ENCODE measurements around the gene COL16A1.

Gene COL16A1

DNA sequence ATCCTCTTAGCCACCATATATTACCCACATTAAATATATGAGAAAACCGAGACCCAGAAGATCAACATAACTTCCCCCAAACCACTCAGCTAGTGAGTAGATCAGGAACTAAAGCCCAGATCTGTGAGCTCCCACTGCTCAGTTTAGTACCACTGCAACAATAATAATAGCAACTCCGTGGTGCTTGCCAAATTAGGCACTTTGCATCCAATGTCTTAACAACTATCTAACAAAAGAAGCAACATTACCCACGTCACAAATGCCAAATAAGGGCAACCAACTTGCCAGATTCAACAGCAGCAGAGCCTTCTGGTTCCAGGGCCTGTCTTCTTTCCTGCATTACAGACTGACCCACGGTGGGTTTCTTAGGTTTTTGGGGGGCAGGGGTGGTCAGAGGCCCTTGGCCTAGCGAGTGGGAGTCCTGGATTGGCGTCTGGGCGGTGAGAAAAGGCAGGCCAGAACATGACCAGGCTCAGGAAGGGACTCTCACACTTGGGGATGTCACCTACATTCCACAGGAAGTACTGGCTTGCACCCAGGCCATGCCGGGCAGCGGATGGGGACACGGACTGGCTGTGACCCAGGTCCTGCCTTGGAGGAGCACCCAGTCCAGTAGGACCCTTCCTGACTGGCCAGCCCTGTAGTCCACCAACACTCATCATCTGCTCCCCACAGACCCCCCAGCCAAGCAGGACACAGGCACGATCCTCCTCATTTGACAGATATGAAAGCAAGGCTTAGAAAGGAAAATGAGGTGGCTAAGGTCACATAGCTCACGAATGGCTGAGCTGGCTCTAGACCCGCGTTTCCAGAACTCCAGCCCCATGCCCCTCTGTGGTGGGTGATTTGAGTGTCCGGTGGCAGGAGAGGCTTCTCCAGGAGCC is 81.7 kb downstream of the COL16A1 start:
- peak; percentile 75 for DNase-seq (ENCODE audit: low spot score)
- TF ChIP-seq, protein P1, sequence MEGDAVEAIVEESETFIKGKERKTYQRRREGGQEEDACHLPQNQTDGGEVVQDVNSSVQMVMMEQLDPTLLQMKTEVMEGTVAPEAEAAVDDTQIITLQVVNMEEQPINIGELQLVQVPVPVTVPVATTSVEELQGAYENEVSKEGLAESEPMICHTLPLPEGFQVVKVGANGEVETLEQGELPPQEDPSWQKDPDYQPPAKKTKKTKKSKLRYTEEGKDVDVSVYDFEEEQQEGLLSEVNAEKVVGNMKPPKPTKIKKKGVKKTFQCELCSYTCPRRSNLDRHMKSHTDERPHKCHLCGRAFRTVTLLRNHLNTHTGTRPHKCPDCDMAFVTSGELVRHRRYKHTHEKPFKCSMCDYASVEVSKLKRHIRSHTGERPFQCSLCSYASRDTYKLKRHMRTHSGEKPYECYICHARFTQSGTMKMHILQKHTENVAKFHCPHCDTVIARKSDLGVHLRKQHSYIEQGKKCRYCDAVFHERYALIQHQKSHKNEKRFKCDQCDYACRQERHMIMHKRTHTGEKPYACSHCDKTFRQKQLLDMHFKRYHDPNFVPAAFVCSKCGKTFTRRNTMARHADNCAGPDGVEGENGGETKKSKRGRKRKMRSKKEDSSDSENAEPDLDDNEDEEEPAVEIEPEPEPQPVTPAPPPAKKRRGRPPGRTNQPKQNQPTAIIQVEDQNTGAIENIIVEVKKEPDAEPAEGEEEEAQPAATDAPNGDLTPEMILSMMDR (IDR thresholded peaks at IDR 0.05) = no peak
- no peak overlapping the region for H3K4me3 ChIP-seq
- H3K27ac ChIP-seq = peak overlapping the region in 1 of 2 donors; percentile 43

DNA sequence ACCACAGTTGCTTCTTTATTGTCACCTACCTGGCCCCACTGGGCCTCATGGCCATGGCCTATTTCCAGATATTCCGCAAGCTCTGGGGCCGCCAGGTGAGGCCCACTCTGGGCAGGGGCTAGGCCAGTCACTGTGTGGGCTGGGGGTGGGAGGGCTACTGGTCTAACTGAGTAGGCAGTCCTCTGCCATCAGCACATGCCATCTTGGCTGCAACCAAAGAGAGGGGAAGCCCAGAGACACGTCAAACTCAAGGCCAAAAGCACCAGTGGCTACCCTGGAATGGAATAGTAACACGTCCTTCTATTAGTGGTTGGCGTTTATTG is 82.4 kb downstream of the COL16A1 start:
- peak; percentile 69 for DNase-seq (ENCODE audit: low spot score)
- H3K27ac ChIP-seq = no peak overlapping the region
- TF ChIP-seq, protein P1 (IDR thresholded peaks at IDR 0.05) = no peak
- no peak overlapping the region for H3K4me3 ChIP-seq

DNA sequence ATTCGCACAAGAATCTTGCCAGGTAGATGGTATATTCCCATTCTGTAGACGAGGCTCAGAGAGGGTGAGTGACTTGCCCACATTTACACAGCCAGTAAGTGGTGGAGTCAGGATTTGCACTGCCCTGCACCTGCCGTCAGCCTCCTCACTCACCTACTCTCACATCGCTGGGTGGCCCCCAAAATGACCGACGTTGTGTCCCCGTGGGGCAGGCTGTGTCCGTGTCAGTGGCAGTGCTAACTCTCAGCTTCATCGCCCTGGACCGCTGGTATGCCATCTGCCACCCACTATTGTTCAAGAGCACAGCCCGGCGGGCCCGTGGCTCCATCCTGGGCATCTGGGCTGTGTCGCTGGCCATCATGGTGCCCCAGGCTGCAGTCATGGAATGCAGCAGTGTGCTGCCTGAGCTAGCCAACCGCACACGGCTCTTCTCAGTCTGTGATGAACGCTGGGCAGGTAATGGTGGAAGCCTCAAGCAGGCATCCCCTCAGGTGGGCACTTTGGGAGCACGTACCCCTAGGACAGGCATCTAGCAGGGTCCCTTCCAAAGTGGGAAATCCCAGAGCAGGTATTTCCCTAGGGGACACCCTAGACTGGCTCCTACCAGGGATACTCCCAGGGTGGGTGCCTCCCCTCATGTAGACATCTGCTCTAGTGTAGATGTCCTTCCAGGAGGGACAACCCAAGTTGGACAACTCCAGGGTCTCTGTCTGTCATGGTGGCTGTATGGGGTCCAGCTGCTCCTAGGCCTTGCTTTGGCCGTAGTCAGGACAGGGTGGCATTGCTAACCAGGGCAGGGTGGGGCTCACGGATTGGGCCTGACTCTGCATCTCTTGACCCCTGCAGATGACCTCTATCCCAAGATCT is 83.0 kb downstream of the COL16A1 start:
- TF ChIP-seq, protein P1 (IDR thresholded peaks at IDR 0.05) = no peak
- Histone ChIP-seq H3K4me3 (no peak overlapping the region), H3K27ac (no peak overlapping the region)
- DNase-seq (ENCODE audit: low spot score) = peak; percentile 49

DNA sequence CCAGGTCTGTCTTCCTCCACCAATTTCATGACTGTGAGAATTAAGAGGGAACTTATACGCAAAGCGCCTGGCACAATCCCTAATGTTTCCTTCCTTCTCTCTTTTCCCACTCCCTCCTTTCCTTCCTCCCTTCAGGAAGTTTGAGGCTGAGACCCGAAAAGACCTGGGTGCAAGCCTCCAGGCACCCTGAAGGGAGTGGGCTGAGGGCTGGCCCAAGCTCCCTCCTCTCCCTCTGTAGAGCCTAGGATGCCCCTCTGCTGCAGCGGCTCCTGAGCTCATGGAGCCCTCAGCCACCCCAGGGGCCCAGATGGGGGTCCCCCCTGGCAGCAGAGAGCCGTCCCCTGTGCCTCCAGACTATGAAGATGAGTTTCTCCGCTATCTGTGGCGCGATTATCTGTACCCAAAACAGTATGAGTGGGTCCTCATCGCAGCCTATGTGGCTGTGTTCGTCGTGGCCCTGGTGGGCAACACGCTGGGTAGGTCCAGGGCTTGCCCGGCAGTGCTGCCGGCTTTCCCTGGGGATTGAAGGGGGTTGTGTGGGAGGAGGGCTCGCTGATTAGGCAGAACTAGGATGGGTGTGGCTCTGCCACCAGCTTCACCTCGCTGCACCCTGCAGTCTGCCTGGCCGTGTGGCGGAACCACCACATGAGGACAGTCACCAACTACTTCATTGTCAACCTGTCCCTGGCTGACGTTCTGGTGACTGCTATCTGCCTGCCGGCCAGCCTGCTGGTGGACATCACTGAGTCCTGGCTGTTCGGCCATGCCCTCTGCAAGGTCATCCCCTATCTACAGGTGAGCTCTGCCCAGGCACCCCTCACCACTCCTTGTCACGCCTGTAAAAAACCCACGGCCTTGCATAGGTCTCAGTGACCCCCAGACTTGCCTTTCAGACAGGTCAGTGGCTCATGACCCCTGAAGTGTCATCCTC is 84.6 kb downstream of the COL16A1 start:
- TF ChIP-seq, protein P1 (IDR thresholded peaks at IDR 0.05) = no peak
- DNase-seq (ENCODE audit: low spot score) = peak; percentile 66
- H3K27ac ChIP-seq = no peak overlapping the region
- H3K4me3 ChIP-seq = no peak overlapping the region

DNA sequence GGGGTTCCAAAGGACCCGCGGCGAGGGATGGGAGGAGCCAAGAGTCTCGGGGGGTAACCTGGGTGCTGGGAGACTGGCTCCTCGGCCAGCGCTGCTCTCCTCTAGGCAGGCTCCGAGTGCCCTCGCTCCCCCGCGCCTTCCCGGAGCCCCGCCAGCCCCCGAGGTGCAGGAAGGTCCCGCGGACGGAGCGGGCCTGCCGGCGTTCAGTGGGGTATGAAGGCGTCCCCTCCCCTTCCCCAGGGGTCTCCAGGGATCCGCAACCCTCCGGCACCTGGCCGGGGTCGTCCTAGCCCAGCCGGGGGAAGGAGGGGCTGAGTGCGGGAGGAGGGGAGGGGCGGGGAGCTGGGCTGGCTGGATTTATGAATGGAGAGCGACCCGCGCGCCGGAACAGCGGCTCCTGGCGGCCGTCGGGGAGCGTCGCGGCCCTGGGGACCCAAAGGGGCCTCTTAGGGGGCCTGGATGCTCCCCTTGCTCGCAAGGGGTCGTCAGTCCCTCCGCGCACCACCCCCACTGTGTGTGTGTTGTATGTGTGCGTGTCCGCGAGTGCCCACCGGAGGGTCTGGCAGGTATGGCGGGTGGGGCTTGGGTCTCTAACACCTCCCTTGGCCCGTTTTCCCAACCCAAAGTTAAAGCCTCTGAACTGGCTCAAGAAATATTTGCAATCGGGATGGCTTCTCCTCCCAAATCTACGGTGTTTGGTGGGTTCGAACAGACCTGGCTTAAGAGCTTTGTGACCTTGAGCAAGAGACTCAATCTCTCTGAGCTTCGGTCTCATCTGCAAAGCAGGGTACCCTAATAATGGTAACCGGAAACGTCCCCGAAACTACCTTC is 85.7 kb downstream of the COL16A1 start:
- TF ChIP-seq, protein P1 (IDR thresholded peaks at IDR 0.05) = peak; percentile 92
- DNase-seq (ENCODE audit: low spot score) = peak; percentile 74
- peak overlapping the region; percentile 75 for H3K4me3 ChIP-seq
- peak overlapping the region in 1 of 2 donors; percentile 40 for H3K27ac ChIP-seq
